HG03571 (cell line): ENCODE results near the gene PHAX.
"Not testable (repeated sequence)": the region's sequence is repeated elsewhere in the genome, so short reads cannot be mapped to it uniquely, and the experiment has no call there.

Source experiments
- ATAC-seq: cut with Tn5 transposase; IDR thresholded peaks from one replicate; pipeline ENCODE4 v1.9.1; 2021; ENCODE audit not compliant: unreplicated experiment

PHAX gene

DNA sequence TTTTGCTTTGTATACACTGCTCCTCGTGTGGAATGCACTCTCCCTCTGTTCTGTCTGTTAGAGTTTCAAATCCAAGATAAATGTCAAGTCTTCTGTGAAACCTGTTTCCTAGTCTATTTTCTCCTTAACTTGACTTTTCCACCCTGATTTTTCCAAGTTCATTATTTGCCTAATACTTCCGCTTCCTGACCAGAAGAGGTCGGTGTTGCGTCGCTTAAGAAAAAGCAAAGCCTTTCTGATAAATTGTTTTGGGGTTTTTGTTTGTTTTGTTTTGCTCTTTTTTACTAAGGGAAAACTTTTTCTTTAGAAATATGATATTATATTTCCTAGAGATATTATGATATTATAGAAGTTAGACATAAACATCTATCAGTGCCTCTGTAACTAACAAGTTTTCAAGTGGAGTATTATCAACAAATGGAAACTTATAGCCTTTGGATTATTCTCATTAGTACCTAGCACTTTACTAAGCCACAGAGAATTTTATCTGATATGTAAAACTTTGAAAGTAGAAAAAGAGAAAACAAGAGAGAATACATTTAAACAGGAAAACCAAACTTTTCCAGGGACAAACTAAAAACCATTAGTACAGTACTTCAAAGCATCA is 55.8 kb downstream of the PHAX start:
- no peak for ATAC-seq

DNA sequence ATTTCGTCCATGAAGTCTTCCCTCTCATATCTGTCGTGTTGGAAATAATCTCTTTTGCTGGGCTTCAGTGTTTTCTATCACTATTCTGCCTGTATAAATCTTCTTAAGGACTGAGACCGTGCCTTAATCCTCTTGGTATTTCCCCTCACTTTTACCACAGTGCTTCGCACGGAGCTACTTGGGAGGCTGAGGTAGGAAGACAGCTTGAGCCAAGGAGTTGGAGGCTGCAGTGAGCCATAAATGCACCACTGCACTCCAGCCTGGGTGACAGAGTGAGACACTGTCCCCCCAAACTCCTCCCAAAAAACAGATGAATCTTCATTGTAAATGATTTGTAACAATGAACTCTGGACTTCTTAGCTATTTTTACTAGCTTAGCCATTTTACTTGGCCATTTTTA is 57.8 kb downstream of the PHAX start:
- ATAC-seq: no peak

DNA sequence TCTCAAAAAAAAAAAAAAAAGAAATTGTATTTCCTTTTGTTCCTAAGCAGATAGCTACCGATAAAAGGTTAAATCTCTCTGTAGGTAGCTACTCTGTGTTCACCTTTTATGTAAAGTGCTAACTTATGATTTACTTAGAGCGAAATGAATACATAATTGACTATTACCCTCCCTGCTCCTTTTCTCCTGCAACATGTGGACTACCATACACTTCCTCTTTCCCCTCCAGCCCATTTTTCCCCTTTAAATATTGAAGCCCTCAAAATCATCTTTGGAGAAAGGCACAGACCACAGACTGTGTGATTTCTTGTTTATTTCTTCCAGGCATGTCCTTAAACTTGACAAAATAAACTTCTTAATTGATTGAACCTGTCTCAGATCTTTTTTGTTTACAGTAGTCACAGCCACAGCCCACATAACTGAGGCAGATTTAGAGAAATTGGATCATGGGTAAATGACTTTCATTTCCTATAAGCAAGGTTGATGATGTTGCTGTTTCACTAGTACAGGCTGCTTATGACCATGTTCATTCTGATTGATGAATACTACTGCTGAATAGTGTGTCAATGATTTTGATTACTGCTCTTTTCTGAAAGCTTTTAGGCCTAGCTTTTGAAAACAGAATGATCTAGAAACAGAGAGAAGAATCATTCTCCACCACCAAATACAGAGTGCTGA is 59.2 kb downstream of the PHAX start:
- no peak for ATAC-seq

DNA sequence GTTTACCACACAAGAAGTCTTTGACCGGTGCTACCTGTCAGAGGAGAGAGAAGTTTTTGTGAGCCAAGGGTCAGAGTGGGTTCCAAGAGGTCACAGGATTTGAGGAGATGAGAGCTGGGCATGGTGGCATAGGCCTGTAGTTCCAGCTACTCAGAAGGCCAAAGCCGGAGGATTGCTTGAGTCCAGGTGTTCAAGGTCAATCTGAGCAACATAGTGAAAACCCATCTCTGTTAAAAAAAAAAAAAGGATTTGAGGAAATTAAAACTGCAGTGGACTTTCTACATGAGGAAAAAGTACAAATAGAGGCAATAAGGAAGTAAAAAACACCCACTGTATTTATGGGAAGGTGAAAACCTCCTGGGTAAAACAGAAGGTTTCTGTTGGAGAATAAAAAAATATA is 63.8 kb downstream of the PHAX start:
- ATAC-seq: no peak

DNA sequence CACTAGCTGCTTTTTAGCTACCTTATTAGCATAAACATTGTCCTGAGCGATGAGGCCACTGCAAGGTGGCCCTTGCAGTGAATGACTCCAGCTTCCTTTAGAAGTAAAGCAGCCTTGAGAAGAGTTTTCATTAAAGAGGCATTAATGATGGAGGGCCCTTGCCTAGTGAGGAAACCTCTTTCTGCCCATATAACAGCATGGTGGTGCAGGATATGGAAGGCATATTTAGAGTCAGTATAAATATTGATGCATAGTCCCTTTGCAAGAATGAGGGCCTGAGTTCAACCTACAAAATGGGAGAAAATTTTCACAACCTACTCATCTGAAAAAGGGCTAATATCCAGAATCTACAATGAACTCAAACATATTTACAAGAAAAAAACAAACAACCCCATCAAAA is 69.4 kb downstream of the PHAX start:
- not testable (repeated sequence) for ATAC-seq

DNA sequence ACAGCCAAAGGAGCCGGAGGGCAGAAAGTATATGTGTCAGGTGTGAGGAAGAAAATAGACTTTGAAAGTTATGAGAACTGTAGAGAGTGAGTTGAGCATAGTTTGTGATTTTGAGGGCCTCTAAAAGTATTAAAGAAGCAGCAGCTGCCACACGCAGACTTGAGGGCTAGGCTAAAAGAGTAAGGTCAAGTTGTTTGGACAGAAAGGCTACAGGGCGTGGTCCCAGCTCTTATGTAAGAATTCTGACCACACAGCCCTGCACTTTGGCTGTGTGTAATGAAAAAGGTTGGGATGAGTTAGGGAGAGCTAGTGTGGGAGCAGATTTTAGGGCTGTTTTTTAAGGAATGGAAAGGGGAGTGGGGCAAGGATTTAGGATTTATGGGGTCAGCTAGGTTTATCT is 70.9 kb downstream of the PHAX start:
- not testable (repeated sequence) for ATAC-seq

DNA sequence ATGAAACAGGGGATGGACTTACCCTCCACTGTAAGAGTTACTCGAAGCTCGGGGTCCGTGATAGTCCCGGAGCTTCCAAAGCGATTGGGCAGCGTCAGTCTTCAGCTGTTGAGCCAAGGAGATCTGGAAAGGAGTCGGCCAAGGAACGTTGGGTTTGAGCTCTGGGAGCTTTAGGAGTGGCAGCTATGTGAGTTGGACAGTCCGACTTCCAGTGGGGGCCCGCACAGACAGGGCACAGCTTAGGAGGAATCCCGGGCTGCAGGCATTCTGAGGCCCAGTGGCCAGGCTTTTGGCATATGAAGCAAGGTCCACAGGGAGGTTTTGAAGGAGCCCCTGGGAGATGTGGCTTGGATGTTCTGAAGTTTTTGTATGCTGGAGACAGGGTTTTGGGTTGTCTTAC is 72.7 kb downstream of the PHAX start:
- ATAC-seq: no peak

DNA sequence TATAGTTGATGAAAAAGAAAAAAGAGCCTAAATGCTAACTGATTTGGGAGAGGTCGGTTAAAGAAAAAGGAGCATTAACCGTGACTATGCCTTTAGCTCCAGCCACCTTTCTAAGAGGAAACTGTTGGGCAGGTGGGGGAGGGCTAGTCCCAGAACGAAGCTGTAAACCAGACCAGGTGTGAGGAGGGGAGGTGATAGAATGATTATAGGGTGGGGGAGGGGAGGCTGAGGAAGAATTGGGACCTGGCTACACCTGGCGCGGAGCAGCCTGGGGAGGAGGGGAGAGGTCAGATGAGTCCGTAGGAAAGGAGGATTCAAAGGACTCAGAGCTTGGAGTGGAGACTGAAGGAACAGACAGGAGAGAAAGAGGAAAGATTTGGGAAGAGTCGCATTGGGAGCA is 73.4 kb downstream of the PHAX start:
- no peak for ATAC-seq

DNA sequence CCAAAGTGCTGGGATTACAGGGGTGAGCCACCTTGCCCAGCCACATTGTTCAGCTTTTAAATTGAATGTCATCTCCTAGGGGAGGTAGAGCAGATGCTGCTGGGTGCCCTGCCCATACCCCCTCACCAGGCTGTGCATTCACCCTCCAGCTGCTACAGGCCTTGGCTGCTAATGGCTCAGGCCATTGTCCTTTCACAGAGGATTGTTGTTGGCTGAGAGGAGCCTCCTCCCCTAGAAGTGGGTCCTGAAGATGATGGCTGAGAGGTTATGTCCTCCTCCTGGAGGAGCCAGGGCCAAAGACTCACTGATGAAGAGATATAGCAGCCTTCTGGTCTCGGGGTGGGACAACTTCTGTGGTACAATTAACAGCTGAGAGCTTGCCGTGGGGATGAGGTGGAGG is 74.6 kb downstream of the PHAX start:
- no peak for ATAC-seq

DNA sequence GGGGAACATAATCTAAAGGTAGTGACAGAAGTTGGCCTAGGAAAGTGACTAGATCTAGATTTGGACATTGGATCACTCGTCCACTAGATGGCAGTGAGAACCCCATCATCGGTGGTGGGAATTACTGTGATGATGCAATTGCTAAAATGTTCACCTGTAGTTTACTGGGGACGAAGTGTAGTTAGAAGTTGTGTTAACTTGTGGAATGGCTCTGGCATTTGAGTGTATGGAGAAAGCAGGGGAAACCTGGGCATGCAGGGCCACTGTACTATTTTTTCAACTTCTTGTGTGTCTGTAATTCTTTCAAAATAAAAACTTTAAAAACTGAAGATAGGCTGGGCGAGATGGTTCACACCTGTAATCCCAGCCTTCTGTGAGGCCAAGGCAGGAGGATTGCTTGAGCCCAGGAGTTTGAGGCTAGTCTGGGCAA is 75.5 kb downstream of the PHAX start:
- ATAC-seq: peak; percentile 65
